Psoas muscle (tissue), 8 donors: ENCODE results near the gene STARD10. TPM values are rescaled to one million over a fixed set of nuclear protein-coding genes. Genes with fewer than 3 reads are reported as not detected.

ENCODE experiments used
- ATAC-seq, 4 donors: fragments of 200-7000 bp; cut with Tn5 transposase; one replicate each; pipeline ENCODE4 v1.9.1; 2020; ENCODE audit warnings: moderate library complexity in 3 of 4, mild to moderate bottlenecking in 2 of 4
- DNase-seq, 2 donors: peaks; one replicate each; pipeline ENCODE4 v3.0.0-alpha.2; 2020
- H3K27ac ChIP-seq: fragments of 200-600 bp; one replicate; pipeline ENCODE4 v1.8.0; 2022
- H3K27me3 ChIP-seq, 3 donors: fragments of 200-600 bp in 1 of 3; one replicate each; pipeline versions ENCODE4 v1.6.1 to v1.8.0; 2013 to 2022; ENCODE audit warnings: low read length in 2 of 3, mild to moderate bottlenecking in 2 of 3, moderate library complexity in 1 of 3; ENCODE audit not compliant: insufficient read depth in 3 of 3
- H3K36me3 ChIP-seq, 2 donors: fragments of 200-600 bp in 1 of 2; one replicate each; pipeline versions ENCODE4 v1.6.1 to v1.8.0; 2013 to 2022; ENCODE audit warnings: low read depth in 1 of 2, mild to moderate bottlenecking in 1 of 2, moderate library complexity in 1 of 2; ENCODE audit not compliant: insufficient read depth in 1 of 2
- H3K4me1 ChIP-seq: fragments of 200-600 bp; one replicate; pipeline ENCODE4 v1.8.0; 2022
- H3K4me3 ChIP-seq: fragments of 200-600 bp; one replicate; pipeline ENCODE4 v1.8.0; 2022; ENCODE audit warnings: mild to moderate bottlenecking
- H3K9me3 ChIP-seq: fragments of 200-600 bp; one replicate; pipeline ENCODE4 v1.8.0; 2022
- WGBS, 3 donors: extraction: QIAGEN DNeasy Blood & Tissue Kit; methylation state at CpG; one replicate each; pipeline versions ENCODE4 v1.1.6 to v1.1.7; 2013; 5-methylcytosine and 5-hydroxymethylcytosine counted together
- intact Hi-C, 2 donors: fragments of 100-400 bp; cut with DNase I; formaldehyde crosslinking; loops; one replicate each; pipeline versions ENCODE4 v1.11.0 to v1.14.2; 2022
- polyA plus RNA-seq, 3 donors: library from polyadenylated mRNA; stranded (reverse); fragments of 200-250 nt; gene quantifications; one replicate each; pipeline ENCODE4 v1.2.3, GENCODE V29; 2013
- total RNA-seq, 4 donors: library from RNA; stranded (reverse); fragmentation: NEBNext Ultra II Directional in 2 of 4; extraction: Animal tissue kit (Norgen Biotek cat#: 25700) in 2 of 4; gene quantifications; one replicate each; pipeline versions ENCODE4 v1.2.1 to v1.2.4, GENCODE V29; 2021 to 2023
- TF ChIP-seq, protein P1 (sequence below): fragments of 200-600 bp; IDR thresholded peaks from one replicate; pipeline ENCODE4 v1.8.0; 2022; ENCODE audit warnings: antibody characterized with exemption
- donor health status: healthy with polysubstance abuse.
- donor health status: DM: no; HTN: no; CAD: no; lungs with moderate emphysema.
- donor health status: Bipolar disorder and iron deficiency.
- donor health status: healthy.
- donor health status: DM: yes; HTN: yes; CAD: no.
- donor health status: DM: no; HTN: no; CAD: no.
- donor health status: DM: no; HTN: no; CAD: no.
- donor health status: DM: yes; HTN: yes; CAD: no.

Gene STARD10
- total and polyA plus RNA-seq, 7 donors: 18.6 to 99.9 (median 57.3) TPM

DNA sequence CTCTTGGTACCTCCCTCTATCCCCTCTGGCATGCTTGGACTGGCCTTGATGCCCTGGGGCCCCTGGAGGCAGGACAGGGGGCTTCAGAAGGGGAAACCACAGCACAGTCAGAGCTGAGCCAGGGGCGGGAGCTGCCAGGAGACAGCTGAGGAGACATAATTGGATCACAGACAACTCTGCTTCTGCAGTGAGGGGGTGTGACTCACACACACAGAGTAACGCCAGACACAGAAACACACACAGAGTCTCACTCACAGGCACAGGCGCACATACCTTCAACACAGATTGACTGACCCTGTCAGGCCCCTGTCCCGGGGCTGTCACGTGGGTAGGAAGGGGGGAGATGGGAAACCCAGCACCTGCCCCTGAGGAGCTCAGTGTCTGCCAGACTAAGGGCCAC, 20.6 kb downstream of the STARD10 start:
- Histone ChIP-seq H3K36me3 (no peaks in the 10 kb centered on the region), H3K4me3 (no peak overlapping the region), H3K27me3 (no peaks in the 10 kb centered on the region), H3K9me3 (no peaks in the 10 kb centered on the region), H3K27ac (peak overlapping the region; percentile 76), H3K4me1 (peaks cover 29% of the 10 kb centered on the region)
- intact Hi-C loops: no loop called here
- 6 to 31% (median 23%) methylated on average over 4 to 5 of the region's 5 CpGs for WGBS, 3 donors
- TF ChIP-seq, protein P1, sequence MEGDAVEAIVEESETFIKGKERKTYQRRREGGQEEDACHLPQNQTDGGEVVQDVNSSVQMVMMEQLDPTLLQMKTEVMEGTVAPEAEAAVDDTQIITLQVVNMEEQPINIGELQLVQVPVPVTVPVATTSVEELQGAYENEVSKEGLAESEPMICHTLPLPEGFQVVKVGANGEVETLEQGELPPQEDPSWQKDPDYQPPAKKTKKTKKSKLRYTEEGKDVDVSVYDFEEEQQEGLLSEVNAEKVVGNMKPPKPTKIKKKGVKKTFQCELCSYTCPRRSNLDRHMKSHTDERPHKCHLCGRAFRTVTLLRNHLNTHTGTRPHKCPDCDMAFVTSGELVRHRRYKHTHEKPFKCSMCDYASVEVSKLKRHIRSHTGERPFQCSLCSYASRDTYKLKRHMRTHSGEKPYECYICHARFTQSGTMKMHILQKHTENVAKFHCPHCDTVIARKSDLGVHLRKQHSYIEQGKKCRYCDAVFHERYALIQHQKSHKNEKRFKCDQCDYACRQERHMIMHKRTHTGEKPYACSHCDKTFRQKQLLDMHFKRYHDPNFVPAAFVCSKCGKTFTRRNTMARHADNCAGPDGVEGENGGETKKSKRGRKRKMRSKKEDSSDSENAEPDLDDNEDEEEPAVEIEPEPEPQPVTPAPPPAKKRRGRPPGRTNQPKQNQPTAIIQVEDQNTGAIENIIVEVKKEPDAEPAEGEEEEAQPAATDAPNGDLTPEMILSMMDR: no peak
- peak; percentile 93 to 96 (median 96) for ATAC-seq
- peak; percentile 61 to 81 for DNase-seq

DNA sequence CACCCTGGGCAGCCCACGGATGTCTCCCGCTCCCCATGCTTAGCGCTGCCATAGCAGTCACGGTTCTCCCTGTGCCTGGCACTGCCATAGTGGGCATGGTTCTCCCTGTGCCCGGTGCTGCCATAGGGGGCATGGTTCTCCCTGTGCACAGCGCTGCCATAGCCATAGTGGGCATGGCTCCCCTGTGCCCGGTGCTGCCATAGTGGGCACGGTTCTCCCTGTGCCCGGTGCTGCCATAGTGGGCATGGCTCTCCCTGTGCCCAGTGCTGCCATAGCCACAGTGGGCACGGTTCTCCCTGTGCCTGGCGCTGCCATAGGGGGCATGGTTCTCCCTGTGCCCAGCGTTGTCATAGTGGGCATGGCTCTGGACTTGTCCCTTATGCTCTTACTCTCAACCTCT, 21.8 kb downstream of the STARD10 start:
- 84 to 90% (median 89%) methylated on average over 12 of the region's 12 CpGs for WGBS, 3 donors
- TF ChIP-seq, protein P1: no peak
- H3K27me3 ChIP-seq: no peaks in the 10 kb centered on the region
- intact Hi-C loops: no loop called here
- peaks cover 19% of the 10 kb centered on the region for H3K4me1 ChIP-seq
- ATAC-seq (no peak), DNase-seq (peak in 1 of 2 donors; percentile 46)
- no peak overlapping the region for H3K4me3 ChIP-seq
- H3K36me3 ChIP-seq: no peaks in the 10 kb centered on the region
- no peaks in the 10 kb centered on the region for H3K9me3 ChIP-seq
- no peak overlapping the region for H3K27ac ChIP-seq

DNA sequence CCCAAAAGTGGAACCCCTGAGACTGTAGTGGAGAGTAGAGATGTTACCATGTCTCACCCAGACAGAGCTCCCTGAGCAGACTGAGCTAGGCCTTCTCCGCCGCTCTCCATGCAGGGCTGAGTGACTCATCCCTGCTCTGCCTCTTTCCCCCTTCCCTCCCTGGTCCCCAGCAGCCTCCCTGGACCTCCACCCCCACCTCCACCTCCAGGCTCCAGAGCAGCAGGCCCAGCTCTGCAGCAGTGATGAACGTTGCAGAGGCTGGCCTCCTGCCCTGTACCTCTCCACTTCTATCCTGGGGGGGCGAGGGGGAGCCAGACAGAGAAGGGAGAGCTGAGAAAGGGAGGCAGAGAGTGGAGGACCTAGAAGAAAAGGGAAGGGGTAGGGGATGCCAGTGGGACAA, 22.3 kb downstream of the STARD10 start:
- ATAC-seq (no peak), DNase-seq (no peak)
- TF ChIP-seq, protein P1: no peak
- no peaks in the 10 kb centered on the region for H3K27me3 ChIP-seq
- no peak overlapping the region for H3K4me3 ChIP-seq
- H3K4me1 ChIP-seq: peaks cover 16% of the 10 kb centered on the region
- no peaks in the 10 kb centered on the region for H3K9me3 ChIP-seq
- H3K36me3 ChIP-seq: no peaks in the 10 kb centered on the region
- H3K27ac ChIP-seq: no peak overlapping the region
- intact Hi-C loops: no loop called here
- WGBS, 3 donors: 66 to 80% (median 79%) methylated on average over 4 of the region's 4 CpGs

DNA sequence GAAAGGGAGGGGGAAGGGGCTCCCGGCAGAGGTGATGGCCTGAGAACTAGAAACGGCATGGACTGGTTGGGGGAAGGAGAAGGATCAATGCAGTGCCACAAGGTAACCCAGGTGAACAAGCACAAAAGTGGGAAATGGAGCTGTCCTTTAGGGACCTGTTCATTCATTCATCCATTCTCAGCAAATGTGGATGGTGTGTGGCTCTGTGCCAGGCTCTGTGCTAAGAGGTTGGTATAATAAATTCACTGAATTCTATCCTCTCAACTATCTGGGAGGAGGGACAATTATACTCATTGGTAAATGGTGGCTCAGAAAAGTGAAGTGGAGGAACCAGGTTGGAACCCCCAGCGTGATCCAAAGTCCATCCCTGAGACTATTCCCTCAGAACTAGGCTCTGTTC, 23.0 kb downstream of the STARD10 start:
- Histone ChIP-seq H3K27ac (no peak overlapping the region), H3K9me3 (no peaks in the 10 kb centered on the region), H3K4me3 (no peak overlapping the region), H3K36me3 (no peaks in the 10 kb centered on the region), H3K4me1 (peaks cover 16% of the 10 kb centered on the region), H3K27me3 (no peaks in the 10 kb centered on the region)
- ATAC-seq: no peak
- WGBS, 3 donors: 90 to 97% (median 96%) methylated on average over 3 of the region's 3 CpGs
- TF ChIP-seq, protein P1: no peak
- intact Hi-C loops: no loop called here
- no peak for DNase-seq

DNA sequence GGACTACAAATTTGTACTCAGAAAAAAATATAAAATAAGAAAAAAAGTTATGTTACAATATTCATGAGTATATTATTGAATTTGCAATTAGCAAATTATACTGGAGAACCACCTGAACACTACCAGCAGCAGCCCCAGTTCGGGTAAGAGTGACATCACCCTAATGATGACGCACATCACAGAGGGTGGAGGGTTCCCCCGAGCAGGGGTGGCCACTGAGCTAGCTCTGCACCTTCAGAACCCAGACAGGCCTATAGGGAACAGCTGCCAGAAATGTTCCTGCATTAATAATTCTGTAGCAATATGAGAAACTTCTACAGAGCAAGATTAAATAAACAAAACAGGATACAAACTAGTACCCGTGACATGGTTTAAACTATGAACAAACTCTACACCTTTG, 24.2 kb downstream of the STARD10 start:
- intact Hi-C loops: no loop called here
- Histone ChIP-seq H3K9me3 (no peaks in the 10 kb centered on the region), H3K27me3 (no peaks in the 10 kb centered on the region), H3K36me3 (no peaks in the 10 kb centered on the region), H3K4me3 (no peak overlapping the region), H3K27ac (no peak overlapping the region), H3K4me1 (peaks cover 16% of the 10 kb centered on the region)
- DNase-seq (no peak), ATAC-seq (no peak)
- TF ChIP-seq, protein P1: no peak
- 84 to 89% (median 85%) methylated on average over 4 of the region's 4 CpGs for WGBS, 3 donors
